ENCODE data around the gene NME2. TPM values are rescaled to one million over a fixed set of nuclear protein-coding genes. Genes with fewer than 3 reads are reported as not detected.

NME2 gene
- total RNA-seq, 1 experiment from 2014 or later, result 826 TPM

DNA sequence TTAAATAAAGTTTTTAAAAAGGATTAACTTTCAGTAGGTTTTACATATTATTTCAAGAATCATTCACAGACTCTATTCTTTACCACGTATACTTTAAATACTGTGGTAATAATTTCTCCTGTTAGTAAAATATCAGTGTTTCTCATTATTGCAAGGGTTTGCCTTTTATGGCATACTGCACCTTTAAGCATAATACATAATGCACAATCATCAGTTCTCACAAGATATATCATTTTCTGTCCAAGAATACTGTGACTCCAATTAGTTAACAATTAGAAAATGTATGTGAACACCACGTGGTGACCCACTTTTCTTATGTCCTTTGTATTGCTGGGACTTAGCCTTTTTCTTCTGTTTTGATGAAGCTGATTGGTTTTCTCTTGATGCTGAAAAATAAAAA is 25.7 kb downstream of the NME2 start:
- ChIA-PET POLR2A (ENCODE audit: unreplicated experiment) (no interaction called here), CTCF (no interaction called here)
- intact Hi-C loops (cut with micrococcal nuclease; ENCODE audit: unreplicated experiment), result no loop called here
- no peaks in the 10 kb centered on the region for H3K27me3 ChIP-seq (ENCODE audit: insufficient read depth, low read depth)
- no peaks in the 10 kb centered on the region for H3K4me1 ChIP-seq (replicated peaks; ENCODE audit: insufficient read depth)
- H3K79me2 ChIP-seq (ENCODE audit: low read depth), result no peaks in the 10 kb centered on the region
- H4K20me1 ChIP-seq (ENCODE audit: insufficient read depth), result peaks cover 5% of the 10 kb centered on the region; the same call in 1 of the 2 replicates
- H3K4me3 ChIP-seq, result no peak overlapping the region
- H3F3A ChIP-seq (ENCODE audit: insufficient read depth, low read depth), result peaks cover 24% of the 10 kb centered on the region
- H3K36me3 ChIP-seq (ENCODE audit: low read depth), result peaks cover 33% of the 10 kb centered on the region
- no peak for TF ChIP-seq EZH2 (IDR thresholded peaks at IDR 0.05; ENCODE audit: low read depth)
- TF ChIP-seq, protein P1, sequence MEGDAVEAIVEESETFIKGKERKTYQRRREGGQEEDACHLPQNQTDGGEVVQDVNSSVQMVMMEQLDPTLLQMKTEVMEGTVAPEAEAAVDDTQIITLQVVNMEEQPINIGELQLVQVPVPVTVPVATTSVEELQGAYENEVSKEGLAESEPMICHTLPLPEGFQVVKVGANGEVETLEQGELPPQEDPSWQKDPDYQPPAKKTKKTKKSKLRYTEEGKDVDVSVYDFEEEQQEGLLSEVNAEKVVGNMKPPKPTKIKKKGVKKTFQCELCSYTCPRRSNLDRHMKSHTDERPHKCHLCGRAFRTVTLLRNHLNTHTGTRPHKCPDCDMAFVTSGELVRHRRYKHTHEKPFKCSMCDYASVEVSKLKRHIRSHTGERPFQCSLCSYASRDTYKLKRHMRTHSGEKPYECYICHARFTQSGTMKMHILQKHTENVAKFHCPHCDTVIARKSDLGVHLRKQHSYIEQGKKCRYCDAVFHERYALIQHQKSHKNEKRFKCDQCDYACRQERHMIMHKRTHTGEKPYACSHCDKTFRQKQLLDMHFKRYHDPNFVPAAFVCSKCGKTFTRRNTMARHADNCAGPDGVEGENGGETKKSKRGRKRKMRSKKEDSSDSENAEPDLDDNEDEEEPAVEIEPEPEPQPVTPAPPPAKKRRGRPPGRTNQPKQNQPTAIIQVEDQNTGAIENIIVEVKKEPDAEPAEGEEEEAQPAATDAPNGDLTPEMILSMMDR (conservative IDR thresholded peaks at IDR 0.05), result no peak
- H3K4me2 ChIP-seq, result no peak overlapping the region
- no peaks in the 10 kb centered on the region for H3K9me2 ChIP-seq (ENCODE audit: insufficient read depth)
- no peak overlapping the region for H2AFZ ChIP-seq
- H3K9me3 ChIP-seq (ENCODE audit: insufficient read depth, low read depth), result no peaks in the 10 kb centered on the region
- no TSS peak for BruUV-seq (replicated peaks)
- H3K27ac ChIP-seq, result no peak overlapping the region
- no peak for DNase-seq

DNA sequence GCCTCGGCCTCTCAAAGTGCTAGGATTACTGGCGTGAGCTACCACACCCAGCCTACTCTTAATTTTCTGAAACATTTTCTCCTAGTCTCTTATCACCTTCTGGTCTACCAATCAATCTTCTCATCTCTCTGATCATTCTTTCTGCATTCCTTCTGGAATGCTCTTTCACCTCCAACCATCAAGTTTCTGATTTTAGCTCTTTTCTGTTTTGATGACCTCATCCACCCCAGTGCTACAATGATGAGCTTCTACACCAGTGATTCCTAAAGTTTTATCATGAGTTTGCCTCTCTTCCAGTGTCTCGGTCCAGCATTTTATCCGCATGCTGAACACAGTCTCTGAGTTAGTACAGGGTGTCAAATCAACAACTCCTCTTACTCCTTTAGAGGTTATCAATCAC is 31.5 kb downstream of the NME2 start:
- intact Hi-C loops (cut with micrococcal nuclease; ENCODE audit: unreplicated experiment), result no loop called here
- no peaks in the 10 kb centered on the region for H3K9me3 ChIP-seq (ENCODE audit: insufficient read depth, low read depth)
- H3K27me3 ChIP-seq (ENCODE audit: insufficient read depth, low read depth), result no peaks in the 10 kb centered on the region
- ChIA-PET POLR2A (ENCODE audit: unreplicated experiment) (interaction anchor here (0.6 kb wide), 1 partner anchor 1142 kb away, joined by 5 read pairs; no protein-coding TSS in a partner anchor), CTCF (no interaction called here)
- DNase-seq, result no peak
- H3K27ac ChIP-seq, result no peak overlapping the region
- H3K79me2 ChIP-seq (ENCODE audit: low read depth), result no peaks in the 10 kb centered on the region
- H3K4me2 ChIP-seq, result no peak overlapping the region
- H3F3A ChIP-seq (ENCODE audit: insufficient read depth, low read depth), result peaks cover 9% of the 10 kb centered on the region; the same call in 1 of the 2 replicates
- TF ChIP-seq, protein P1 (conservative IDR thresholded peaks at IDR 0.05), result no peak
- TF ChIP-seq EZH2 (IDR thresholded peaks at IDR 0.05; ENCODE audit: low read depth), result no peak
- no peak overlapping the region for H3K4me3 ChIP-seq
- no peaks in the 10 kb centered on the region for H3K4me1 ChIP-seq (replicated peaks; ENCODE audit: insufficient read depth)
- peaks cover 47% of the 10 kb centered on the region for H3K36me3 ChIP-seq (ENCODE audit: low read depth)
- no peaks in the 10 kb centered on the region for H3K9me2 ChIP-seq (ENCODE audit: insufficient read depth)
- BruUV-seq (replicated peaks), result no TSS peak
- no peaks in the 10 kb centered on the region; the same call in 1 of the 2 replicates for H4K20me1 ChIP-seq (ENCODE audit: insufficient read depth)
- no peak overlapping the region for H2AFZ ChIP-seq

DNA sequence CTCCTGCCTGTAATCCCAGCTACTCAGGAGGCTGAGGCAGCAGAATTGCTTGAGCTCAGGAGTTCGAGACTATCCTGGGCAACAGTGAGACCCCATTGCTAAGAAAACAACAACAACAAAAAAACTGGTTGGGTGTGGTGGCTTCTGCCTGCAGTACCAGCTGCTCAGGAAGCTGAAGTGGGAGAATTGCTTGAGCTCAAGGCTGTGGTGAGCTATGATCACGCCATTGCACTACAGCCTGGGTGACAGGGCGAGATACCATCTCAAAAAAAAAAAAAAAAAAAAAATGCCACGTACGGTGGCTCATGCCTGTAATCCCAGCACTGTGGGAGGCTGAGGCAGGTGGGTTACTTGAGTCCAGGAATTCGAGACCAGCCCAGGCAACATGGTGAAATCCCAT is 34.1 kb downstream of the NME2 start:
- Histone ChIP-seq H3F3A (ENCODE audit: insufficient read depth, low read depth) (peaks cover 4% of the 10 kb centered on the region; the same call in 1 of the 2 replicates), H3K79me2 (ENCODE audit: low read depth) (no peaks in the 10 kb centered on the region), H3K9me3 (ENCODE audit: insufficient read depth, low read depth) (no peaks in the 10 kb centered on the region), H3K27me3 (ENCODE audit: insufficient read depth, low read depth) (no peaks in the 10 kb centered on the region), H3K36me3 (ENCODE audit: low read depth) (peaks cover 60% of the 10 kb centered on the region), H4K20me1 (ENCODE audit: insufficient read depth) (no peaks in the 10 kb centered on the region; the same call in 1 of the 2 replicates), H2AFZ (no peak overlapping the region), H3K4me1 (replicated peaks; ENCODE audit: insufficient read depth) (no peaks in the 10 kb centered on the region), H3K4me2 (no peak overlapping the region), H3K27ac (no peak overlapping the region), H3K4me3 (no peak overlapping the region), H3K9me2 (ENCODE audit: insufficient read depth) (no peaks in the 10 kb centered on the region)
- no peak for DNase-seq
- no TSS peak for BruUV-seq (replicated peaks)
- ChIA-PET CTCF (no interaction called here), POLR2A (ENCODE audit: unreplicated experiment) (no interaction called here)
- TF ChIP-seq EZH2 (IDR thresholded peaks at IDR 0.05; ENCODE audit: low read depth), result no peak
- TF ChIP-seq, protein P1 (conservative IDR thresholded peaks at IDR 0.05), result no peak
- intact Hi-C loops (cut with micrococcal nuclease; ENCODE audit: unreplicated experiment), result no loop called here
